ENCODE data around the gene JPT2. TPM values are rescaled to one million over a fixed set of nuclear protein-coding genes. Genes with fewer than 3 reads are reported as not detected.

Gene JPT2
- total RNA-seq, 1 experiment from 2014 or later, result 150 TPM

GRCh38 chr16:1677942-1678499, at the start of gene JPT2 (continued):
- TF ChIP-seq HMGXB4 (CRISPR knock-in tag; IDR thresholded peaks at IDR 0.05) (peak; percentile 83), AR (CRISPR knock-in tag; IDR thresholded peaks at IDR 0.05) (no peak), SMAD3 (CRISPR knock-in tag; IDR thresholded peaks at IDR 0.05; ENCODE audit: borderline replicate concordance) (no peak), FOXJ3 (CRISPR knock-in tag; IDR thresholded peaks at IDR 0.05; ENCODE audit: borderline replicate concordance) (no peak), ZNF232 (CRISPR knock-in tag; IDR thresholded peaks at IDR 0.05) (no peak), ETV6 (CRISPR knock-in tag; IDR thresholded peaks at IDR 0.05) (peak; percentile 30; the same call in 1 of the 2 replicates)
- TF ChIP-seq, protein P1, sequence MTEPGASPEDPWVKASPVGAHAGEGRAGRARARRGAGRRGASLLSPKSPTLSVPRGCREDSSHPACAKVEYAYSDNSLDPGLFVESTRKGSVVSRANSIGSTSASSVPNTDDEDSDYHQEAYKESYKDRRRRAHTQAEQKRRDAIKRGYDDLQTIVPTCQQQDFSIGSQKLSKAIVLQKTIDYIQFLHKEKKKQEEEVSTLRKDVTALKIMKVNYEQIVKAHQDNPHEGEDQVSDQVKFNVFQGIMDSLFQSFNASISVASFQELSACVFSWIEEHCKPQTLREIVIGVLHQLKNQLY (CRISPR knock-in tag; IDR thresholded peaks at IDR 0.05), result no peak
- TF ChIP-seq, protein P2, sequence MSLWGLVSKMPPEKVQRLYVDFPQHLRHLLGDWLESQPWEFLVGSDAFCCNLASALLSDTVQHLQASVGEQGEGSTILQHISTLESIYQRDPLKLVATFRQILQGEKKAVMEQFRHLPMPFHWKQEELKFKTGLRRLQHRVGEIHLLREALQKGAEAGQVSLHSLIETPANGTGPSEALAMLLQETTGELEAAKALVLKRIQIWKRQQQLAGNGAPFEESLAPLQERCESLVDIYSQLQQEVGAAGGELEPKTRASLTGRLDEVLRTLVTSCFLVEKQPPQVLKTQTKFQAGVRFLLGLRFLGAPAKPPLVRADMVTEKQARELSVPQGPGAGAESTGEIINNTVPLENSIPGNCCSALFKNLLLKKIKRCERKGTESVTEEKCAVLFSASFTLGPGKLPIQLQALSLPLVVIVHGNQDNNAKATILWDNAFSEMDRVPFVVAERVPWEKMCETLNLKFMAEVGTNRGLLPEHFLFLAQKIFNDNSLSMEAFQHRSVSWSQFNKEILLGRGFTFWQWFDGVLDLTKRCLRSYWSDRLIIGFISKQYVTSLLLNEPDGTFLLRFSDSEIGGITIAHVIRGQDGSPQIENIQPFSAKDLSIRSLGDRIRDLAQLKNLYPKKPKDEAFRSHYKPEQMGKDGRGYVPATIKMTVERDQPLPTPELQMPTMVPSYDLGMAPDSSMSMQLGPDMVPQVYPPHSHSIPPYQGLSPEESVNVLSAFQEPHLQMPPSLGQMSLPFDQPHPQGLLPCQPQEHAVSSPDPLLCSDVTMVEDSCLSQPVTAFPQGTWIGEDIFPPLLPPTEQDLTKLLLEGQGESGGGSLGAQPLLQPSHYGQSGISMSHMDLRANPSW (CRISPR knock-in tag; conservative IDR thresholded peaks at IDR 0.05; ENCODE audit: low read depth), result no peak

GRCh38 chr16:1630450-1631213, 47.4 kb upstream of the JPT2 start:
- no peaks in the 10 kb centered on the region for H3K27me3 Mint-ChIP-seq (ENCODE audit: low read depth)
- peak overlapping the region; percentile 54 for H3K27ac Mint-ChIP-seq
- TF ChIP-seq KAT7 (CRISPR knock-in tag; IDR thresholded peaks at IDR 0.05; ENCODE audit: borderline replicate concordance) (no peak), ZNF416 (CRISPR knock-in tag; IDR thresholded peaks at IDR 0.05) (no peak), OVOL2 (CRISPR knock-in tag; IDR thresholded peaks at IDR 0.05; ENCODE audit: borderline replicate concordance) (no peak), E2F1 (CRISPR knock-in tag; IDR thresholded peaks at IDR 0.05) (no peak), TEAD1 (CRISPR knock-in tag; IDR thresholded peaks at IDR 0.05) (no peak), ETV6 (CRISPR knock-in tag; IDR thresholded peaks at IDR 0.05) (no peak), TEAD4 (CRISPR knock-in tag; IDR thresholded peaks at IDR 0.05) (no peak), SOX15 (CRISPR knock-in tag; IDR thresholded peaks at IDR 0.05) (no peak), FOXJ3 (CRISPR knock-in tag; IDR thresholded peaks at IDR 0.05; ENCODE audit: borderline replicate concordance) (no peak), RORB (CRISPR knock-in tag; IDR thresholded peaks at IDR 0.05) (no peak), HMGA2 (CRISPR knock-in tag; IDR thresholded peaks at IDR 0.05) (no peak), FOXP1 (CRISPR knock-in tag; IDR thresholded peaks at IDR 0.05; ENCODE audit: borderline replicate concordance) (no peak)
- TF ChIP-seq, protein P3, sequence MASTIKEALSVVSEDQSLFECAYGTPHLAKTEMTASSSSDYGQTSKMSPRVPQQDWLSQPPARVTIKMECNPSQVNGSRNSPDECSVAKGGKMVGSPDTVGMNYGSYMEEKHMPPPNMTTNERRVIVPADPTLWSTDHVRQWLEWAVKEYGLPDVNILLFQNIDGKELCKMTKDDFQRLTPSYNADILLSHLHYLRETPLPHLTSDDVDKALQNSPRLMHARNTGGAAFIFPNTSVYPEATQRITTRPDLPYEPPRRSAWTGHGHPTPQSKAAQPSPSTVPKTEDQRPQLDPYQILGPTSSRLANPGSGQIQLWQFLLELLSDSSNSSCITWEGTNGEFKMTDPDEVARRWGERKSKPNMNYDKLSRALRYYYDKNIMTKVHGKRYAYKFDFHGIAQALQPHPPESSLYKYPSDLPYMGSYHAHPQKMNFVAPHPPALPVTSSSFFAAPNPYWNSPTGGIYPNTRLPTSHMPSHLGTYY (CRISPR knock-in tag; IDR thresholded peaks at IDR 0.05), result no peak
- TF ChIP-seq, protein P4, sequence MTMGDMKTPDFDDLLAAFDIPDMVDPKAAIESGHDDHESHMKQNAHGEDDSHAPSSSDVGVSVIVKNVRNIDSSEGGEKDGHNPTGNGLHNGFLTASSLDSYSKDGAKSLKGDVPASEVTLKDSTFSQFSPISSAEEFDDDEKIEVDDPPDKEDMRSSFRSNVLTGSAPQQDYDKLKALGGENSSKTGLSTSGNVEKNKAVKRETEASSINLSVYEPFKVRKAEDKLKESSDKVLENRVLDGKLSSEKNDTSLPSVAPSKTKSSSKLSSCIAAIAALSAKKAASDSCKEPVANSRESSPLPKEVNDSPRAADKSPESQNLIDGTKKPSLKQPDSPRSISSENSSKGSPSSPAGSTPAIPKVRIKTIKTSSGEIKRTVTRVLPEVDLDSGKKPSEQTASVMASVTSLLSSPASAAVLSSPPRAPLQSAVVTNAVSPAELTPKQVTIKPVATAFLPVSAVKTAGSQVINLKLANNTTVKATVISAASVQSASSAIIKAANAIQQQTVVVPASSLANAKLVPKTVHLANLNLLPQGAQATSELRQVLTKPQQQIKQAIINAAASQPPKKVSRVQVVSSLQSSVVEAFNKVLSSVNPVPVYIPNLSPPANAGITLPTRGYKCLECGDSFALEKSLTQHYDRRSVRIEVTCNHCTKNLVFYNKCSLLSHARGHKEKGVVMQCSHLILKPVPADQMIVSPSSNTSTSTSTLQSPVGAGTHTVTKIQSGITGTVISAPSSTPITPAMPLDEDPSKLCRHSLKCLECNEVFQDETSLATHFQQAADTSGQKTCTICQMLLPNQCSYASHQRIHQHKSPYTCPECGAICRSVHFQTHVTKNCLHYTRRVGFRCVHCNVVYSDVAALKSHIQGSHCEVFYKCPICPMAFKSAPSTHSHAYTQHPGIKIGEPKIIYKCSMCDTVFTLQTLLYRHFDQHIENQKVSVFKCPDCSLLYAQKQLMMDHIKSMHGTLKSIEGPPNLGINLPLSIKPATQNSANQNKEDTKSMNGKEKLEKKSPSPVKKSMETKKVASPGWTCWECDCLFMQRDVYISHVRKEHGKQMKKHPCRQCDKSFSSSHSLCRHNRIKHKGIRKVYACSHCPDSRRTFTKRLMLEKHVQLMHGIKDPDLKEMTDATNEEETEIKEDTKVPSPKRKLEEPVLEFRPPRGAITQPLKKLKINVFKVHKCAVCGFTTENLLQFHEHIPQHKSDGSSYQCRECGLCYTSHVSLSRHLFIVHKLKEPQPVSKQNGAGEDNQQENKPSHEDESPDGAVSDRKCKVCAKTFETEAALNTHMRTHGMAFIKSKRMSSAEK (CRISPR knock-in tag; IDR thresholded peaks at IDR 0.05; ENCODE audit: borderline replicate concordance), result no peak
- CTCF ChIA-PET, result interaction anchor here (1.1 to 1.3 kb wide), 2 partner anchors 75 to 293 kb away, joined by 3 to 4 read pairs; partner anchors contain the start of gene MAPK8IP3
- H3K4me1 Mint-ChIP-seq, result no peaks in the 10 kb centered on the region
- POLR2A ChIA-PET, result no interaction called here
- ATAC-seq (no peak), DNase-seq (ENCODE audit: low spot score) (no peak)
- no peaks in the 10 kb centered on the region for H3K9me3 Mint-ChIP-seq
- peaks cover 38% of the 10 kb centered on the region for H3K36me3 Mint-ChIP-seq
- no peak overlapping the region for H3K4me3 Mint-ChIP-seq

Measured in WTC11 (cell line).